CD14-positive monocyte (primary cell): Measurements from ENCODE around the gene APLP1. TPM values are rescaled to one million over a fixed set of nuclear protein-coding genes. Genes with fewer than 3 reads are reported as not detected.

Source experiments
- DNase-seq, 3 donors: peaks; one replicate each; pipeline ENCODE4 v3.0.0-alpha.2; 2011 to 2022
- H2AFZ ChIP-seq: 2 replicates; pipeline ENCODE4 v1.6.0; 2012; ENCODE audit warnings: mild to moderate bottlenecking, low read depth, low read length, inconsistent platforms; ENCODE audit not compliant: insufficient read depth, poor library complexity, severe bottlenecking
- H3K27ac ChIP-seq, 2 donors: 1 replicate in 1 of 2; 2 replicates in 1 of 2; pipeline ENCODE4 v1.5.1; 2012 to 2013; ENCODE audit warnings: low read length in 2 of 2, control low read depth in 1 of 2, inconsistent platforms in 1 of 2, low read depth in 1 of 2, mild to moderate bottlenecking in 1 of 2
- H3K27me3 ChIP-seq, 2 donors: one replicate each; pipeline versions ENCODE4 v1.6.0 to v1.6.1; 2011 to 2013; ENCODE audit warnings: low read length in 2 of 2; ENCODE audit not compliant: control insufficient read depth in 2 of 2, insufficient read depth in 2 of 2
- H3K36me3 ChIP-seq, 2 donors: replicated peaks in 1 of 2; 1 replicate in 1 of 2; 2 replicates in 1 of 2; pipeline versions ENCODE4 v1.5.1 to v1.6.1; 2012 to 2013; ENCODE audit warnings: low read length in 2 of 2, control low read depth in 1 of 2, inconsistent platforms in 1 of 2, mild to moderate bottlenecking in 1 of 2; ENCODE audit not compliant: insufficient read depth in 2 of 2, control insufficient read depth in 1 of 2
- H3K4me1 ChIP-seq, 2 donors: 1 replicate in 1 of 2; 2 replicates in 1 of 2; pipeline versions ENCODE4 v1.5.1 to v1.6.1; 2012 to 2013; ENCODE audit warnings: low read length in 2 of 2, control low read depth in 1 of 2, inconsistent platforms in 1 of 2, mild to moderate bottlenecking in 1 of 2, moderate library complexity in 1 of 2; ENCODE audit not compliant: insufficient read depth in 2 of 2, control insufficient read depth in 1 of 2
- H3K4me2 ChIP-seq: replicated peaks from 2 replicates; pipeline ENCODE3; 2012; ENCODE audit warnings: low read length, moderate library complexity, mild to moderate bottlenecking; ENCODE audit not compliant: poor library complexity, severe bottlenecking; ENCODE audit errors: extremely low read depth
- H3K4me3 ChIP-seq, 3 experiments: fragments of 200-600 bp in 1 of 3; sonication (generic) in 1 of 3; replicated peaks in 1 of 3; 1 replicate in 2 of 3; 2 replicates in 1 of 3; pipeline ENCODE4 v1.5.1; 2011 to 2013; ENCODE audit warnings: low read length in 3 of 3, mild to moderate bottlenecking in 3 of 3, control low read depth in 2 of 3, low read depth in 2 of 3, inconsistent platforms in 1 of 3, moderate library complexity in 1 of 3
- H3K79me2 ChIP-seq: 2 replicates; pipeline ENCODE4 v1.6.0; 2012; ENCODE audit warnings: mild to moderate bottlenecking, control low read depth, inconsistent platforms, low read length, moderate library complexity; ENCODE audit not compliant: insufficient read depth
- H3K9ac ChIP-seq: 2 replicates; pipeline ENCODE4 v1.6.0; 2017; ENCODE audit warnings: low read length, mild to moderate bottlenecking; ENCODE audit not compliant: insufficient read depth, poor library complexity, severe bottlenecking
- H3K9me3 ChIP-seq, 2 donors: replicated peaks in 1 of 2; 1 replicate in 1 of 2; 2 replicates in 1 of 2; pipeline versions ENCODE4 v1.5.1 to v1.6.1; 2012 to 2013; ENCODE audit warnings: low read length in 2 of 2, control low read depth in 1 of 2; ENCODE audit not compliant: control insufficient read depth in 1 of 2, insufficient read depth in 1 of 2
- H4K20me1 ChIP-seq: 2 replicates; pipeline ENCODE4 v1.6.0; 2012; ENCODE audit warnings: mild to moderate bottlenecking, low read length, control low read depth, moderate library complexity; ENCODE audit not compliant: insufficient read depth
- H3K27ac Mint-ChIP-seq, 7 donors: one replicate each; pipeline ENCODE4 v1.8.0; 2020; ENCODE audit warnings: mild to moderate bottlenecking in 7 of 7, mixed read lengths in 7 of 7, moderate library complexity in 6 of 7, inconsistent platforms in 2 of 7
- H3K27me3 Mint-ChIP-seq, 3 donors: one replicate each; pipeline ENCODE4 v1.8.0; 2021 to 2022; ENCODE audit warnings: low read depth in 3 of 3, mild to moderate bottlenecking in 3 of 3, mixed read lengths in 3 of 3, moderate library complexity in 3 of 3, inconsistent platforms in 1 of 3
- H3K36me3 Mint-ChIP-seq, 2 donors: one replicate each; pipeline ENCODE4 v1.8.0; 2020; ENCODE audit warnings: mixed read lengths in 2 of 2, inconsistent platforms in 1 of 2, mild to moderate bottlenecking in 1 of 2
- H3K4me1 Mint-ChIP-seq: one replicate; pipeline ENCODE4 v1.8.0; 2020; ENCODE audit warnings: mild to moderate bottlenecking, mixed read lengths
- H3K4me3 Mint-ChIP-seq, 2 donors: one replicate each; pipeline ENCODE4 v1.8.0; 2020; ENCODE audit warnings: mild to moderate bottlenecking in 2 of 2, mixed read lengths in 2 of 2, moderate library complexity in 1 of 2
- H3K9me3 Mint-ChIP-seq, 7 donors: one replicate each; pipeline ENCODE4 v1.8.0; 2020 to 2022; ENCODE audit warnings: mixed read lengths in 7 of 7, mild to moderate bottlenecking in 6 of 7, moderate library complexity in 6 of 7, inconsistent platforms in 2 of 7
- WGBS: methylation state at CpG from one replicate; pipeline ENCODE4 v1.1.5; 2013; ENCODE audit warnings: missing lambda C conversion rate; ENCODE audit not compliant: insufficient coverage; 5-methylcytosine and 5-hydroxymethylcytosine counted together
- intact Hi-C, 2 donors: fragments of 100-400 bp; cut with micrococcal nuclease; formaldehyde crosslinking; loops; one replicate each; pipeline versions ENCODE4 v1.15.0 to v1.15.1; 2023
- polyA plus RNA-seq, 3 donors: library from polyadenylated mRNA; depleted of rRNA in 1 of 3; unstranded in 2 of 3; stranded (reverse) in 1 of 3; fragments of 300-500 nt in 2 of 3; fragments of >200 nt in 1 of 3; fragmentation: Illumina TruSeq in 2 of 3; gene quantifications; 1 replicate in 2 of 3; 2 replicates in 1 of 3; pipeline ENCODE4 v1.2.3, GENCODE V29; 2012 to 2021
- TF ChIP-seq, protein P1 (sequence below): fragments of 200-600 bp; IDR thresholded peaks from one replicate; pipeline ENCODE4 v1.8.0; 2022; ENCODE audit warnings: antibody characterized with exemption, mild to moderate bottlenecking

APLP1 gene
- polyA plus RNA-seq, 3 donors = not detected

DNA sequence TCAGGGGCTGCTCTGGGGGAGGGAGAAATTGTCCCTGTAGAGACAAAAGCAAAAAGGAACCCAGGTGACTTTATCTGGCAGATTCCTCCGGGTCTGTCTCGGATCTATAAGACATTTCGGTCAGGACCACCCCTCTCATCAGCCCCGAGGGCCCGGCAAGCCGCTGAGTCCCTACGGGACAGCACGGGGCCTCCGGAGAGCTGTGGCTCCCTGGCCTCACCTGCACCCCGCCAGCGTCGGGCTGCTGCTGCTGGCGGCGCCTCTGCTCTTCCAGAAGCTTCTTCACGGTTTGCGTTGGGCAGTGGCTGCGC lies 30.1 kb downstream of the APLP1 start:
- Mint-ChIP-seq H3K36me3 (peaks cover 46 to 49% of the 10 kb centered on the region in 2 donors), H3K4me3 (peak overlapping the region; percentile 97 to 98), H3K27ac (peak overlapping the region; percentile 96 to 100 (median 100)), H3K27me3 (peaks cover 0 to 6% (median 0%) of the 10 kb centered on the region in 3 donors), H3K4me1 (peaks cover 44% of the 10 kb centered on the region), H3K9me3 (peaks cover 0 to 4% (median 0%) of the 10 kb centered on the region in 7 donors)
- WGBS = 12% methylated on average over 17 of the region's 17 CpGs
- TF ChIP-seq, protein P1, sequence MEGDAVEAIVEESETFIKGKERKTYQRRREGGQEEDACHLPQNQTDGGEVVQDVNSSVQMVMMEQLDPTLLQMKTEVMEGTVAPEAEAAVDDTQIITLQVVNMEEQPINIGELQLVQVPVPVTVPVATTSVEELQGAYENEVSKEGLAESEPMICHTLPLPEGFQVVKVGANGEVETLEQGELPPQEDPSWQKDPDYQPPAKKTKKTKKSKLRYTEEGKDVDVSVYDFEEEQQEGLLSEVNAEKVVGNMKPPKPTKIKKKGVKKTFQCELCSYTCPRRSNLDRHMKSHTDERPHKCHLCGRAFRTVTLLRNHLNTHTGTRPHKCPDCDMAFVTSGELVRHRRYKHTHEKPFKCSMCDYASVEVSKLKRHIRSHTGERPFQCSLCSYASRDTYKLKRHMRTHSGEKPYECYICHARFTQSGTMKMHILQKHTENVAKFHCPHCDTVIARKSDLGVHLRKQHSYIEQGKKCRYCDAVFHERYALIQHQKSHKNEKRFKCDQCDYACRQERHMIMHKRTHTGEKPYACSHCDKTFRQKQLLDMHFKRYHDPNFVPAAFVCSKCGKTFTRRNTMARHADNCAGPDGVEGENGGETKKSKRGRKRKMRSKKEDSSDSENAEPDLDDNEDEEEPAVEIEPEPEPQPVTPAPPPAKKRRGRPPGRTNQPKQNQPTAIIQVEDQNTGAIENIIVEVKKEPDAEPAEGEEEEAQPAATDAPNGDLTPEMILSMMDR = no peak
- intact Hi-C loops = loop anchor here in 1 of 2 donors (2.0 kb wide), 2 partner anchors 14 to 16 kb away; no protein-coding TSS in a partner anchor
- H3K9me3 ChIP-seq = no peaks in the 10 kb centered on the region
- peak overlapping the region; percentile 84 for H3K9ac ChIP-seq
- H3K27ac ChIP-seq = peak overlapping the region; percentile 95 to 98
- peak overlapping the region; percentile 80 to 99 (median 97) for H3K4me3 ChIP-seq
- H3K79me2 ChIP-seq = peaks cover 93% of the 10 kb centered on the region
- H3K4me2 ChIP-seq = peak overlapping the region; percentile 100
- H2AFZ ChIP-seq = no peak overlapping the region
- no peak for DNase-seq
- H3K27me3 ChIP-seq = no peaks in the 10 kb centered on the region
- peaks cover 42 to 53% of the 10 kb centered on the region in 2 donors for H3K4me1 ChIP-seq
- peaks cover 42 to 48% of the 10 kb centered on the region in 2 donors for H3K36me3 ChIP-seq
- peaks cover 62% of the 10 kb centered on the region for H4K20me1 ChIP-seq

DNA sequence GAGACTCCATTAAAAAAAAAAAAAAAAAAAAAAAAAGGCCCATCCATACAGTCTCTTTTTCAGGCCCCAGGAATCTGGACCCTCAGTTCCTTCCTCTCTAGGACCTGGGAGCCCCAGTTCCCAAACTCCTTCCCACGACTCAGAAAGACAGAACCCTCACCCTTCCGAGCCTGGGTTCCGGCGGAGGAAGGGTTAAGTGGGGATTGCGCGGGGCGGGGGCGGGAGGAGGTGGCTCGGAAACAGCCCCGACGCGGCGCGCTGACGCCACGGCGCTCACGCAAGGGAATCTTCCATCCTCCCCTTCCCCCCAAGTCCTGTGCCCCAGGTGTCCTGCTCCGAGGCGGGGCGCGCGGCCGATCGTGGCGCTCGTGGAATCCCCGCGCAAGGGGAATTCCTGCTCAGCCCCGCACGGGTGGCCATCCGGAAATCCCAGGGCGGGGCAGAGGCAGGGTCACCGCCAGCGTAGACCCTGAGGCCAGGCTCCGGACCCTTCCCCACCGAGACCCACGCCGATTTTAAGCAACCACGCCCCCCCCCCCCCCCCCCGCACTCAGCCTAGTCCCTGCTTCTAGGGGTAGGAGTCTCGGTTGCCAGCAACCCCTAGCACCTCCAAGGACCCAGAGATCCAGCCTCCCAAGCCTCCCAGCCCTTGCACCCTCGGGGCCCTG lies 31.3 kb downstream of the APLP1 start:
- Histone ChIP-seq H3K27me3 (no peaks in the 10 kb centered on the region), H3K4me3 (peak overlapping the region; percentile 80 to 99 (median 97)), H4K20me1 (peaks cover 50% of the 10 kb centered on the region), H3K9ac (peak overlapping the region; percentile 84), H3K9me3 (no peaks in the 10 kb centered on the region), H2AFZ (no peak overlapping the region), H3K36me3 (peaks cover 35 to 40% of the 10 kb centered on the region in 2 donors), H3K4me2 (peak overlapping the region; percentile 100), H3K79me2 (peaks cover 89% of the 10 kb centered on the region), H3K4me1 (peaks cover 54 to 65% of the 10 kb centered on the region in 2 donors), H3K27ac (peak overlapping the region; percentile 95 to 98)
- TF ChIP-seq, protein P1 = no peak
- H3K27ac Mint-ChIP-seq = peak overlapping the region; percentile 96 to 100 (median 100)
- peaks cover 0 to 4% (median 0%) of the 10 kb centered on the region in 7 donors for H3K9me3 Mint-ChIP-seq
- H3K4me1 Mint-ChIP-seq = peaks cover 54% of the 10 kb centered on the region
- peaks cover 0 to 10% (median 0%) of the 10 kb centered on the region in 3 donors for H3K27me3 Mint-ChIP-seq
- 0% methylated on average over 24 of the region's 43 CpGs for WGBS
- intact Hi-C loops = loop anchor here (1.0 to 10.0 kb wide), 8 partner anchors 13 to 455 kb away; partner anchors contain the start of genes FFAR2 (in 1 of the 2), IGFLR1 (in 1 of the 2), LIN37 (in 1 of the 2) and OVOL3 (in 1 of the 2)
- H3K36me3 Mint-ChIP-seq = peaks cover 44 to 45% of the 10 kb centered on the region in 2 donors
- H3K4me3 Mint-ChIP-seq = peak overlapping the region; percentile 97 to 98
- DNase-seq = peak; percentile 77 to 96 (median 89)
